GM18498 (cell line): ENCODE measurements around the gene GABARAP.
"Not testable (repeated sequence)": the region's sequence is repeated elsewhere in the genome, so short reads cannot be mapped to it uniquely, and the experiment has no call there.

Experiments used
- ATAC-seq: cut with Tn5 transposase; IDR thresholded peaks from one replicate; pipeline ENCODE4 v1.9.1; 2021; ENCODE audit warnings: mild to moderate bottlenecking, moderate library complexity; ENCODE audit not compliant: unreplicated experiment

The GABARAP gene

GRCh38 chr17:7261379-7262191 is 19.3 kb upstream of the GABARAP start:
- ATAC-seq = no peak

GRCh38 chr17:7260651-7261378 is 18.6 kb upstream of the GABARAP start:
- ATAC-seq = no peak

- ATAC-seq = no peak
Measured at GRCh38 chr17:7260151-7260550, 17.9 kb upstream of the GABARAP start.

GRCh38 chr17:7259555-7259889 is 17.3 kb upstream of the GABARAP start:
- no peak for ATAC-seq

- ATAC-seq = no peak
Measured at GRCh38 chr17:7258731-7259554, 16.7 kb upstream of the GABARAP start.

- ATAC-seq = no peak
Measured at GRCh38 chr17:7256766-7257456, 14.7 kb upstream of the GABARAP start.

GRCh38 chr17:7254511-7254910 is 12.3 kb upstream of the GABARAP start:
- ATAC-seq = no peak

GRCh38 chr17:7253082-7253481 is 10.8 kb upstream of the GABARAP start:
- ATAC-seq = no peak

GRCh38 chr17:7252176-7253043 is 10.2 kb upstream of the GABARAP start, which contains the start of gene ELP5:
Gene ELP5, plus strand, starts transcription at chr17:7252215. Its CDS starts 336 bp downstream, at chr17:7252551.
- ATAC-seq = peak; percentile 56

GRCh38 chr17:7251661-7252175 is 9.5 kb upstream of the GABARAP start, which contains the start of gene CTDNEP1:
Gene CTDNEP1, minus strand, starts transcription at chr17:7251734. Its CDS starts 438 bp downstream, at chr17:7251296.
- peak; percentile 83 for ATAC-seq

GRCh38 chr17:7250695-7251627 is 8.7 kb upstream of the GABARAP start:
- ATAC-seq = no peak

- no peak for ATAC-seq
Measured at GRCh38 chr17:7249830-7250229, 7.6 kb upstream of the GABARAP start.

GRCh38 chr17:7249214-7249613 is 7.0 kb upstream of the GABARAP start:
- no peak for ATAC-seq

- no peak for ATAC-seq
Measured at GRCh38 chr17:7248796-7249195, 6.5 kb upstream of the GABARAP start.

- ATAC-seq = no peak
Measured at GRCh38 chr17:7246779-7247178, 4.5 kb upstream of the GABARAP start.

- ATAC-seq = not testable (repeated sequence)
Measured at GRCh38 chr17:7243838-7244237, 1.6 kb upstream of the GABARAP start.

GRCh38 chr17:7243453-7243729 is 1.1 kb upstream of the GABARAP start:
- ATAC-seq = no peak

- ATAC-seq = peak; percentile 50
Measured at GRCh38 chr17:7242717-7243452, 636 bp upstream of the GABARAP start.
